GM13977 (cell line): ENCODE data around the gene UVSSA.
A peak's percentile ranks its signal among the peaks of the same experiment; 100 is the strongest.

ENCODE experiments used
- DNase-seq: peaks from one replicate; pipeline ENCODE4 v3.0.0; 2012; ENCODE audit warnings: low spot score
- in situ Hi-C: fragments of 300-500 bp; cut with MboI; formaldehyde crosslinking; loops from one replicate; pipeline ENCODE4 v1.12.0; 2022; ENCODE audit warnings: low sequenced_read_pairs, low pct_unique_long_range_greater_than_20kb, mixed read lengths, inconsistent platforms; ENCODE audit not compliant: unreplicated experiment
- TF ChIP-seq, protein P1 (sequence below): IDR thresholded peaks from 2 replicates; pipeline ENCODE4 v1.5.1; 2012; ENCODE audit warnings: mild to moderate bottlenecking, control low read depth; ENCODE audit not compliant: insufficient read depth; ENCODE audit errors: extremely low read depth, missing control alignments

UVSSA gene

DNA sequence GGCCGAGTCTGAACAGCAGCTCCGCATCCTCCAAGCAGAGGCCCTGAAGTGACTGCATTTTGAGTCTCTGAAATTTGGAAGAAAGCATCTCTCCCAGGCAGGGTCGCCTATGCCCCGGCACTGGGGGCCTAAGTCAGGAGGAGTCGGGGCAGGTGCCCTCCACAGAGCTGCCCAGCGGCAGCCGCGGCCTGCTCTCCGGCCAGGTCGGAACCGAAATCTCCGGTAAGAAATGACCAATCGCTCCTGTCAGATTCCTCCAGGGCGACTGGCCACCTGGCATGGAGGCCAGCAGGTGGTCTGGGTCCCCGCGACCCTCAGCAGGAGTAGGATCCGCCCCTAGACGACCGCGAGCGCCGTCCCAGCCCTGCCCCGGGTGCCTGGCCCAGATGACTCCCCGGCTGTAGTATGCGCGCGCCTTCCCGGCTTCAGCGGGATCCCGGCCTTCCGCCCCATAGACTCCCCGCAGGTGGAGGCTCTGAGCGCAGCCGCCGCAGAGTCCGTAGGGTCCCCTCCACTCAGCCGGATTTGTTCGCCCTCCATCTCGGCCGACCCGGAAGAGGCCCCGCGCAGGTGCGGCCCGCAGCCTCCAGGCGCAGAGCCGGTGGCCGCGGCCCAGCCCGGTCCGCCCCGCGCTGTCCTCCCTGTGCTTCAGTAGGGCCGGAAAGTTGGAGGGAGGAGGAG, 57.7 kb downstream of the UVSSA start:
- TF ChIP-seq, protein P1, sequence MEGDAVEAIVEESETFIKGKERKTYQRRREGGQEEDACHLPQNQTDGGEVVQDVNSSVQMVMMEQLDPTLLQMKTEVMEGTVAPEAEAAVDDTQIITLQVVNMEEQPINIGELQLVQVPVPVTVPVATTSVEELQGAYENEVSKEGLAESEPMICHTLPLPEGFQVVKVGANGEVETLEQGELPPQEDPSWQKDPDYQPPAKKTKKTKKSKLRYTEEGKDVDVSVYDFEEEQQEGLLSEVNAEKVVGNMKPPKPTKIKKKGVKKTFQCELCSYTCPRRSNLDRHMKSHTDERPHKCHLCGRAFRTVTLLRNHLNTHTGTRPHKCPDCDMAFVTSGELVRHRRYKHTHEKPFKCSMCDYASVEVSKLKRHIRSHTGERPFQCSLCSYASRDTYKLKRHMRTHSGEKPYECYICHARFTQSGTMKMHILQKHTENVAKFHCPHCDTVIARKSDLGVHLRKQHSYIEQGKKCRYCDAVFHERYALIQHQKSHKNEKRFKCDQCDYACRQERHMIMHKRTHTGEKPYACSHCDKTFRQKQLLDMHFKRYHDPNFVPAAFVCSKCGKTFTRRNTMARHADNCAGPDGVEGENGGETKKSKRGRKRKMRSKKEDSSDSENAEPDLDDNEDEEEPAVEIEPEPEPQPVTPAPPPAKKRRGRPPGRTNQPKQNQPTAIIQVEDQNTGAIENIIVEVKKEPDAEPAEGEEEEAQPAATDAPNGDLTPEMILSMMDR = no peak
- peak; percentile 56 for DNase-seq
- in situ Hi-C loops = no loop called here

DNA sequence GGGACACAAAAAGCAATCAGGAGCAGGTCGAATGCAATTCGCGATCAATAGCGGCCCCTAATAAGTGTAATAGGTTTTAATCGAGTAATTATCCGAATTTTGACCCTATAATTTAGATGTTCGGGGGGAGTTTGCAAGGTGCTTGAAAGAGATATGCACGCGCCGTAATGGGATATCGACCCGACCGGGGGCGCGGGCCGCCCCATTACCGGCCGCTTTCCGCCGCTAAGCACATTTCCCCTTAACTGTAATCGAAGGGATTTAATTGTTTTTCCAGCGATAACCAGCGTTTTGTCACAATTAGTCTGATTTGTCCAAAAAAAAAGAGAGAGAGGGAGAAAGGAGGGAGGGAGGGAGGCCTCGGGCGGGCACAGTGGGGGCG, 58.2 kb downstream of the UVSSA start:
- peak; percentile 53 for DNase-seq
- TF ChIP-seq, protein P1 = no peak
- in situ Hi-C loops = no loop called here

DNA sequence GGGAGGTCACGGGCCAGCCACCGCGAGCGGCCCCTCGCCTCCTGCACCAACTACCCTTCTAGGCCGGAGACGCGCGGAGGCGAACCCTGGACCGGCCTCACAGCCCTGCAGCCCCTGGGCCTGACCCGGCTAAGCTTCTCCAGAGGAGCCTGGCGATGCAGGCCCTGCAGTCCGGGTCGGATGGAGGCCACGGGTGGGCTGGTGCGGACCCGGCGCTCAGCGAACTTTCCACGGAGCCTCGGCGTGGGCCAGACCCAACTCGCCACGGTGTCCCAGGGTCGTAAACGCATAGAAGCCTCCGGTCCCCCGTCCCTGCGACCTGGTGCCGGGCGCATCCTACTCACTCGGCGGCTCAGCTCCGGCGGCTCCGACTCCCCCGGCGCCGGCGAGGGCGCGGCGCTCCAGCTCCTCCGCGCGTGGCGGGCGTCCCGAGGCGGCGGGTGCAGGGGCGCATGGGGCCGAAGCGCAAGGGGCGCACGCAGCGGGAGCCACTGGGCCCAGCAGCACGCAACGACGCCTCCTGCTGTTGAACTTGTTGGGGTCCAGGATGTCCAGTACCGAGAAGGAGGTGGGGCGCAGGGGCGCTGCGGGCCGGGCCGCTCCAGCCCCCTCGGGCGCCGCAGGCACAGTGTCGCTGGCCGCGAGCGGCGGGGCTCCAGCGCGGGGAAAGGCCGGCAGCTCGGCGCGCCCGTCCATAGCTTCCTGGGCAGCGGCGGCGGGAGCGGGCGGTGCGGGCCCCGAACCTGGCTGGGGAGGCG, 58.8 kb downstream of the UVSSA start:
- DNase-seq = peak; percentile 38
- TF ChIP-seq, protein P1 = no peak
- in situ Hi-C loops = no loop called here

DNA sequence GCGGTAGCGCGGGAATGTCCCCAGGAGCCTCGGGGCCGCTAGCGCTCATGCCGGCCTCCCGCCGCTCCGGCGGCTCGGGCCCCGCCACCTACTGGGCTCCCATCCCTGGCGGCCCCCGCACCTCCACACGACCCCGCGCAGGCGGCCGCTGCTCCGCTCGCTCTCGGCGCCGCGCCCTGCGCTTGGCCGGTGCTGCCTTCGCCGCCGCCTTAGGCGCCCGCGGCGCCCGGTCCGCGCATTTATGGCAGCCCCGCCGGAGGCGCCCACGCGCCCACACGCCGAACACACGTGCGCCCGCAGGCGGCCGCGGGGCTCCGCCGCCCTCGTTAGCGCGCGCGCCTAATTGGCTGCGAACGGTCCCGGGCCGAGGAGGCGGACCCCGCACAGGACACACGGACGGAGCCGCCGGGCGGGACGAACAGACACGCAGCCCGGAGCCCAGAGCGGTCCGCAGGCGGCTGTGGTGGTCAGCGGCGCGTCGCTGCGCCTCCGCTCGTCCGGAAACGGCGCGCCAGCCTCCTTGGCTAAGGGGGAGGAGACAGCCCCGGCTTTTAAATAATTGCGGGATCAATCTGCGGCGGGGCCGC, 59.5 kb downstream of the UVSSA start, which contains the start of gene NKX1-1:
Gene NKX1-1 (minus strand): TSS at position 49 of the 587 bp plus-strand sequence. CDS start 0 bp downstream, at position 49.
- peak; percentile 23 for DNase-seq
- in situ Hi-C loops = no loop called here
- TF ChIP-seq, protein P1 = no peak

DNA sequence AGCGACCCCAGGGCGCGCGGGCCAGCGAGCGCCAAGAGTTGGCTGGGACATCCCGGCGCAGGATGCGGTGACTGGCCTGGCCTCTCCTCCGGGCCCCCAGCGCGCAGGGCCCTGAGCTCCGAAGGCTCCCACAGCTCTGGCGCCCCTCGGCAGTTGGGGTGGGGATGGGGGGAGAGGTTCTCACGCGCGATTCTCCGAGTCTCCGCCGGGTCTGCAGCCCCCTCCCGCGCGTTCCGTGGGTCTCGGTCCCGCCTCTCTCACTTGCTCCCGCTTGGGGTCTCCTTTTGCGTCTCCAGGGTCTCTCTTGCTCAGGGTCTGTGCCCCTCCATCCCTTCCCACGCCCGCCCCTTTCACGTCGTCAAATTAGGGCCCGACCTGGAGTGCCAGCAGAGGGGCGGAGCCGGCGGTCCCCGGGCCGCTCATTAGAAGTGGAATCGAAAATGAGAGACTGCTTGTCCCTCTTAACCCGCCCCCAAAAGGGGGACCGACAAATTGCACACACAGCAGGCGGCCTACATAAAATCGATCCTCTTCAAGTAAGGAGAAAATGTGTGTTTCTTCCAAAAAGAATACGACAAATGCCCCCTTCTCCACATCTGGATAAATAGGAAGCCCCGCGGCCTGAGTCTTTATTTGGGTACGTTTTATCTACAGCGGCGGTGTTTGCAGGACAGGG, 60.1 kb downstream of the UVSSA start:
- TF ChIP-seq, protein P1 = no peak
- peak; percentile 37 for DNase-seq
- in situ Hi-C loops = no loop called here

DNA sequence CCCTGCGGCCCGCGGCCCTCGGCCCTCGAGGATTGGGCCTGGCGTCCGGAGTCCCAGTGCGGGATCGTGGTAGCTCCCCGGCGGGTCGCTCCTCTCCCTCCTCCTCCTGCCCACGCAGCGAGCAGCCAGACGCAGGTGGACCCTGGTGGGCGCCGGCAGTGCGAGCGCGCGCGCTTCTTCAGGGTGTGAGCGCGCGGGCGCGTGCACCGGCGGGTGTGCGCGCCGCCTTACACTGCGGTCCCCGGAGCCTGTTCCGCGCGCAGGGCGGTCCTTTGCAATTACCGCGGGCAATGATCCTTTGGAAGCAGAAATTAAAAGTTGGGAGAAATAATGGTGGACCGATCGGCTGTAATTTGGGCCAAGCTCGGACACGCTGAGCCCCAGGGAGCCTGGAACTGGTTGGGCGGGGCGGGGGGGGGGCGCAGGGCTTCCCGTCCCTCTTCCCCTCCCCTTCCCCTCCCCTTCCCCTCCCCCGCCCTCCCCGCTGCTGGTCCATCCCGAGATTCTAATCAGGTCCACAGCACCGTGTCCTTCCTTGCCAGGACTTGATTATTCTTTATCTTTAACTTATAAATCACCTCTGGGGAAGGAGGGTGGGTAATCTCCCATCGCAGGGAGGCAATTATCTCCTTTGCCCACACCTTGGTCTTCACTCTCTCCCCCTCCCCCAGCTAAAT, 60.8 kb downstream of the UVSSA start:
- TF ChIP-seq, protein P1 = no peak
- DNase-seq = peak; percentile 38
- in situ Hi-C loops = no loop called here
